ENCODE data around the gene AKAIN1. TPM values are rescaled to one million over a fixed set of nuclear protein-coding genes. Genes with fewer than 3 reads are reported as not detected.

Gene AKAIN1
- total RNA-seq, 1 donor: not detected

- Histone ChIP-seq H3K79me2 (ENCODE audit: insufficient read depth, low read length) (no peaks in the 10 kb centered on the region), H3K4me3 (ENCODE audit: insufficient read depth, low read length) (no peak overlapping the region), H3K9me3 (ENCODE audit: low read depth, low read length) (no peaks in the 10 kb centered on the region), H3K4me2 (ENCODE audit: insufficient read depth, low read length) (no peak overlapping the region), H2AFZ (ENCODE audit: low read length) (no peak overlapping the region), H4K20me1 (ENCODE audit: insufficient read depth, low read length) (no peaks in the 10 kb centered on the region), H3K36me3 (ENCODE audit: insufficient read depth, low read length) (no peaks in the 10 kb centered on the region), H3K27me3 (ENCODE audit: insufficient read depth, low read length) (no peaks in the 10 kb centered on the region), H3K4me1 (ENCODE audit: insufficient read depth, low read length) (no peaks in the 10 kb centered on the region), H3K27ac (ENCODE audit: low read depth, low read length) (no peak overlapping the region)
- no peak for TF ChIP-seq CTCF (IDR thresholded peaks at IDR 0.05; ENCODE audit: extremely low read depth, low read depth, low read length)
- DNase-seq (ENCODE audit: insufficient read length, low spot score, missing footprints): no peak
Measured at GRCh38 chr18:5104246-5104645, 92.8 kb downstream of the AKAIN1 start.

GRCh38 chr18:5103693-5104092, 93.4 kb downstream of the AKAIN1 start:
- TF ChIP-seq CTCF (IDR thresholded peaks at IDR 0.05; ENCODE audit: extremely low read depth, low read depth, low read length): no peak
- Histone ChIP-seq H3K9me3 (ENCODE audit: low read depth, low read length) (no peaks in the 10 kb centered on the region), H3K4me1 (ENCODE audit: insufficient read depth, low read length) (no peaks in the 10 kb centered on the region), H3K36me3 (ENCODE audit: insufficient read depth, low read length) (no peaks in the 10 kb centered on the region), H3K4me2 (ENCODE audit: insufficient read depth, low read length) (no peak overlapping the region), H4K20me1 (ENCODE audit: insufficient read depth, low read length) (no peaks in the 10 kb centered on the region), H3K27me3 (ENCODE audit: insufficient read depth, low read length) (no peaks in the 10 kb centered on the region), H3K27ac (ENCODE audit: low read depth, low read length) (no peak overlapping the region), H3K4me3 (ENCODE audit: insufficient read depth, low read length) (no peak overlapping the region), H2AFZ (ENCODE audit: low read length) (no peak overlapping the region), H3K79me2 (ENCODE audit: insufficient read depth, low read length) (no peaks in the 10 kb centered on the region)
- no peak for DNase-seq (ENCODE audit: insufficient read length, low spot score, missing footprints)

GRCh38 chr18:5103286-5103685, 93.8 kb downstream of the AKAIN1 start:
- H2AFZ ChIP-seq (ENCODE audit: low read length): no peak overlapping the region
- H4K20me1 ChIP-seq (ENCODE audit: insufficient read depth, low read length): no peaks in the 10 kb centered on the region
- no peak overlapping the region for H3K4me2 ChIP-seq (ENCODE audit: insufficient read depth, low read length)
- DNase-seq (ENCODE audit: insufficient read length, low spot score, missing footprints): no peak
- no peaks in the 10 kb centered on the region for H3K79me2 ChIP-seq (ENCODE audit: insufficient read depth, low read length)
- no peak for TF ChIP-seq CTCF (IDR thresholded peaks at IDR 0.05; ENCODE audit: extremely low read depth, low read depth, low read length)
- H3K4me1 ChIP-seq (ENCODE audit: insufficient read depth, low read length): no peaks in the 10 kb centered on the region
- H3K36me3 ChIP-seq (ENCODE audit: insufficient read depth, low read length): no peaks in the 10 kb centered on the region
- H3K27ac ChIP-seq (ENCODE audit: low read depth, low read length): no peak overlapping the region
- no peaks in the 10 kb centered on the region for H3K27me3 ChIP-seq (ENCODE audit: insufficient read depth, low read length)
- no peak overlapping the region for H3K4me3 ChIP-seq (ENCODE audit: insufficient read depth, low read length)
- H3K9me3 ChIP-seq (ENCODE audit: low read depth, low read length): no peaks in the 10 kb centered on the region

GRCh38 chr18:5097116-5097703, 99.8 kb downstream of the AKAIN1 start:
- Histone ChIP-seq H3K4me3 (ENCODE audit: insufficient read depth, low read length) (no peak overlapping the region), H4K20me1 (ENCODE audit: insufficient read depth, low read length) (no peaks in the 10 kb centered on the region), H3K27ac (ENCODE audit: low read depth, low read length) (no peak overlapping the region), H3K36me3 (ENCODE audit: insufficient read depth, low read length) (no peaks in the 10 kb centered on the region), H2AFZ (ENCODE audit: low read length) (no peak overlapping the region), H3K4me2 (ENCODE audit: insufficient read depth, low read length) (no peak overlapping the region), H3K27me3 (ENCODE audit: insufficient read depth, low read length) (no peaks in the 10 kb centered on the region), H3K79me2 (ENCODE audit: insufficient read depth, low read length) (no peaks in the 10 kb centered on the region), H3K4me1 (ENCODE audit: insufficient read depth, low read length) (no peaks in the 10 kb centered on the region), H3K9me3 (ENCODE audit: low read depth, low read length) (no peaks in the 10 kb centered on the region)
- TF ChIP-seq CTCF (IDR thresholded peaks at IDR 0.05; ENCODE audit: extremely low read depth, low read depth, low read length): no peak
- no peak for DNase-seq (ENCODE audit: insufficient read length, low spot score, missing footprints)

Measured in osteoblast (primary cell).